Measurements from ENCODE around the gene AP1B1.

AP1B1 gene

GRCh38 chr22:29331213-29331612 lies 57.2 kb downstream of the AP1B1 start:
- Histone ChIP-seq H3K4me1 (ENCODE audit: insufficient read depth, low read length) (no peaks in the 10 kb centered on the region), H2AFZ (ENCODE audit: low read depth, low read length) (no peak overlapping the region), H3K4me3 (ENCODE audit: low read length) (no peak overlapping the region), H3K36me3 (ENCODE audit: insufficient read depth, low read length) (peaks cover 60% of the 10 kb centered on the region), H3K27me3 (ENCODE audit: insufficient read depth, low read length) (no peaks in the 10 kb centered on the region), H3K9me3 (ENCODE audit: low read length) (no peaks in the 10 kb centered on the region)

GRCh38 chr22:29330753-29331152 lies 57.6 kb downstream of the AP1B1 start:
- peaks cover 59% of the 10 kb centered on the region for H3K36me3 ChIP-seq (ENCODE audit: insufficient read depth, low read length)

DNA sequence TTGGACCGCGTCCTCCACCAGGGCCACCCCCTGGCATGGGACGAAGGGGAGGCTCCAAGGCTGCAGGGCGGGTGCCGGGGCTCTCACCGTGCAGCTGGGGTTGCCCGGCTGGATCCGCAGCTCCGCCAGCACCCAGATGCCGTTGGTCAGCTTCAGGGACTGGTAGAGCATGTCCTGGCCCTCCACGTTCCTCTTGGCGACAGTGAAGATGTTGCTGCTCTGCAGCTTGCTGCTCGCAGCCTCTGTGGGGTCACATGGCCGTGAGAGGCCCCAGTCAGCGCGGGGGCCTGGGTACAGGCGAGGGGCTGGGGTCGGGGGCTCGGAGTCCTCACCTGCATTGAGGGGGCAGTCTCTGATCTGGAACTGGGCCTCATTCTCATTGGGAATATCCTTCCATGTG lies 58.1 kb downstream of the AP1B1 start:
- no peaks in the 10 kb centered on the region for H3K4me1 ChIP-seq (ENCODE audit: insufficient read depth, low read length)
- H3K36me3 ChIP-seq (ENCODE audit: insufficient read depth, low read length), result peaks cover 54% of the 10 kb centered on the region
- H2AFZ ChIP-seq (ENCODE audit: low read depth, low read length), result no peak overlapping the region
- no peaks in the 10 kb centered on the region for H3K27me3 ChIP-seq (ENCODE audit: insufficient read depth, low read length)
- H3K4me3 ChIP-seq (ENCODE audit: low read length), result no peak overlapping the region
- H3K9me3 ChIP-seq (ENCODE audit: low read length), result no peaks in the 10 kb centered on the region

More at GRCh38 chr22:29330753-29331152, 57.6 kb downstream of the AP1B1 start:
- no peaks in the 10 kb centered on the region for H3K9me3 ChIP-seq (ENCODE audit: low read length)
- H2AFZ ChIP-seq (ENCODE audit: low read depth, low read length), result no peak overlapping the region
- H3K27me3 ChIP-seq (ENCODE audit: insufficient read depth, low read length), result no peaks in the 10 kb centered on the region
- no peaks in the 10 kb centered on the region for H3K4me1 ChIP-seq (ENCODE audit: insufficient read depth, low read length)
- H3K4me3 ChIP-seq (ENCODE audit: low read length), result no peak overlapping the region

DNA sequence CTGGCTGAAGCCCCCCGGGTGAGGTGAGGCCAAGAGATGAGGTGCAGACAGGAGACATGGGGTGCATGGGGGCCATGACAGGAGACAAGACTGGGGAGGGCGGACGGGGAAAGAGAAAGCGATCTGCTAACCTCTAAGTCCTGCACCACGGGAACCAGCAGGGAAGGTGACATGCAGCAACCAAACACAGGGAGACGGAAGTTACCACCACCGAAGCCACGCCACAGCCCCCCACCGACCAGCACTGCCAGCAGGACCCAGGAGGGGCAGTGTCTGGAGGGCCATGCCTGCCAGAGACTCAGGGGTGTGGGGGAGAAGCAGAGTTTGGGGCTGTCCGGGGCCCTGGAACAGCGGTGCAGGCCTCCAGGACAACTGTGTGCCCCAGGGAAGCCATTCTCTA lies 58.8 kb downstream of the AP1B1 start:
- Histone ChIP-seq H3K27me3 (ENCODE audit: insufficient read depth, low read length) (no peaks in the 10 kb centered on the region), H3K9me3 (ENCODE audit: low read length) (no peaks in the 10 kb centered on the region), H2AFZ (ENCODE audit: low read depth, low read length) (no peak overlapping the region), H3K36me3 (ENCODE audit: insufficient read depth, low read length) (peaks cover 50% of the 10 kb centered on the region), H3K4me1 (ENCODE audit: insufficient read depth, low read length) (no peaks in the 10 kb centered on the region), H3K4me3 (ENCODE audit: low read length) (no peak overlapping the region)

DNA sequence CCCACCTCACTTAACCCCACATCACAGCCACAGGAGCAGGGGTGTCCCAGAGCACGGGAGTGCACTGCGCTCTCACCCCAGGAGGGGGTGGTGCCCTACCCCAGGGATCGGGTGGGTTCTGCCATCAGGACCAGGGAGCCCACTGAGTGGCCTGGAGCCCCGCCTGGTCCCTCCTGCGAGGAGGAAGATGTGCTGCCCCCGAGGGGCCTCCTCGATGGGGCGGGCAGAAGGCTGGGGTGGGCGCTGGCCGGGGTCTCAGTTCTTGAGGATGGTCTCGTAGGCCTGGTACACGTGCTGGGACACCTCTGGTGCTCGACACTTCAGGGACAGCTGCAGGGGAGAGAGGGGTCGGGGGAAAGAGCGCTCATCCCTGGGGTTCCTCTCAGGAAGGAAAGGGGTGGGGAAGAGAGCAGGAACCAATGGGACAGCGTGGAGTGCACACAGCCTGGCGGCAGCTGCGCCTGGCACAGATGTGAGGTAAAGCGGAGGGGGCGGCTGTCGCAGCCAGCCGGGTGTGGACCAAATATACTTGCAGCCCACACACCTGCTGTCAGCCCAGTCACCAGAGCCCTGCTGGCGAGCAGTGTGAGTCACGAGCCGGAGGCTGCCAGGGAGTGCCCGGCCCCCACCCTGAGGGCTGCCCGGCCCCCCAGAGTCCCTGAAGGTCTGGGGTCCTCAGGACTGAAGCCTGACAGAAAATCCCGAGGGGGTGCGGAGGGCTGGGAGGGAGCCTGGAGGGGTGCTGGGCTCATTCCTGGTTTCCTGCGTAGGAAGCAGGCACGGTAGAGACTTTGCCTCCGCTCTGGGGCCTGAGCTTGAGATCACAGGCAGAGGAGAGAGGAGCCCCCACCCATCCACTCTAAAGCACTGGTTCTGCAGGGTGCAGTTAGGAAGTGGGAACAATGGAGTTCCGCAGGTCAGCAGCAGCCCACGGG lies 59.5 kb downstream of the AP1B1 start:
- no peak overlapping the region for H2AFZ ChIP-seq (ENCODE audit: low read depth, low read length)
- peaks cover 48% of the 10 kb centered on the region for H3K36me3 ChIP-seq (ENCODE audit: insufficient read depth, low read length)
- no peaks in the 10 kb centered on the region for H3K4me1 ChIP-seq (ENCODE audit: insufficient read depth, low read length)
- H3K27me3 ChIP-seq (ENCODE audit: insufficient read depth, low read length), result no peaks in the 10 kb centered on the region
- no peaks in the 10 kb centered on the region for H3K9me3 ChIP-seq (ENCODE audit: low read length)
- no peak overlapping the region for H3K4me3 ChIP-seq (ENCODE audit: low read length)

DNA sequence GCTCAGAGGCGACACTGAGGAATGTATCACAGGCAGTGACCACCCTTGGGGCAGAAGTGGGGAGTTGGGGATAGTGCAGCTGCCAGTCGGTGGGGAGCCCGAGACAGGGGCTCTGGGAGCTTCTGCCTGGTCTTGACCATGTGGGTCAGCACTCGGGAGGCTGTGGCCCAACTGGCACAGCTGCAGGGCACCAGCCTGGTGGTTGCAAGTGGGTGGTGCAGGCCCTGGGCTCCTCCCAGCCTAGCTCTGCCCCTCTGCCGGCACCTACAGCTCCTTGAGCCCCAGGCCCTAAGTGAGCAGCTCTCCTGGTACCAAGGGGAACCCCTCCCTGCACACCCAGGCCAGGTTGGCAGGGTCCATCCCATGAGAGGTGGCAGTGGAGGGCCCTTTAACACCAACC lies 60.3 kb downstream of the AP1B1 start:
- Histone ChIP-seq H3K9me3 (ENCODE audit: low read length) (no peaks in the 10 kb centered on the region), H2AFZ (ENCODE audit: low read depth, low read length) (no peak overlapping the region), H3K27me3 (ENCODE audit: insufficient read depth, low read length) (no peaks in the 10 kb centered on the region), H3K4me1 (ENCODE audit: insufficient read depth, low read length) (no peaks in the 10 kb centered on the region), H3K36me3 (ENCODE audit: insufficient read depth, low read length) (peaks cover 45% of the 10 kb centered on the region), H3K4me3 (ENCODE audit: low read length) (no peak overlapping the region)

- H3K27me3 ChIP-seq (ENCODE audit: insufficient read depth, low read length), result no peaks in the 10 kb centered on the region
- peaks cover 45% of the 10 kb centered on the region for H3K36me3 ChIP-seq (ENCODE audit: insufficient read depth, low read length)
Observed at GRCh38 chr22:29327089-29327764, 61.1 kb downstream of the AP1B1 start.

GRCh38 chr22:29326481-29326880 lies 61.9 kb downstream of the AP1B1 start:
- H3K36me3 ChIP-seq (ENCODE audit: insufficient read depth, low read length), result peaks cover 42% of the 10 kb centered on the region
- no peaks in the 10 kb centered on the region for H3K9me3 ChIP-seq (ENCODE audit: low read length)
- H3K4me1 ChIP-seq (ENCODE audit: insufficient read depth, low read length), result no peaks in the 10 kb centered on the region
- no peak overlapping the region for H3K4me3 ChIP-seq (ENCODE audit: low read length)
- H3K27me3 ChIP-seq (ENCODE audit: insufficient read depth, low read length), result no peaks in the 10 kb centered on the region
- no peak overlapping the region for H2AFZ ChIP-seq (ENCODE audit: low read depth, low read length)

More at GRCh38 chr22:29327089-29327764, 61.1 kb downstream of the AP1B1 start:
- no peak overlapping the region for H3K4me3 ChIP-seq (ENCODE audit: low read length)
- H3K4me1 ChIP-seq (ENCODE audit: insufficient read depth, low read length), result no peaks in the 10 kb centered on the region
- H3K9me3 ChIP-seq (ENCODE audit: low read length), result no peaks in the 10 kb centered on the region
- no peak overlapping the region for H2AFZ ChIP-seq (ENCODE audit: low read depth, low read length)

DNA sequence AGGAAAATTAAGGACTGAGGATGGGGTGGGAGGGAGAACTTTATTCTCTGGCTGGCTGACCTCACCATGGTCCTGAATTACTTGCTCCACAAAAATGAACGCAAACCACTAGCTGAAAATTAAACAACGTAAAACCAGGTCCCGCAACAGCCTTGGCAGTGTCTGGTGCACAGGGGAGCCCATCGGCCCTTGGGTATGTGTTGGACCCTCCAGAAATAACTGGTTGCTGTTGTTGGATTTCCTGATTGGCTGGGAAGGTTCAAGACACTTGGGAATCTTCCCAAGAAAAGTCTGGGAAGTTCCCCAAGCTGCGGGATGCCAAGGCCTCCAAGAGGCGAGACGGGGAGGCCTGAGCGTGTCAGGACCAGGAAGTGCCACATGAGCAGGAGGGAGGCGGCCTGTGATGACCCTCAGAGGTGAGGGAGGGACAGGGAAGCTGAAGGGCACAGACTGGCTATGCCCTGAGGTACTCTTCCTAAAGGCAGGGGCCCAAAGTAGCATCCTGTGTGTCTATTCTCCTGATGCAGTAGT lies 62.5 kb downstream of the AP1B1 start:
- H3K27me3 ChIP-seq (ENCODE audit: insufficient read depth, low read length), result no peaks in the 10 kb centered on the region
- H3K9me3 ChIP-seq (ENCODE audit: low read length), result no peaks in the 10 kb centered on the region
- peaks cover 36% of the 10 kb centered on the region for H3K36me3 ChIP-seq (ENCODE audit: insufficient read depth, low read length)
- H3K4me1 ChIP-seq (ENCODE audit: insufficient read depth, low read length), result no peaks in the 10 kb centered on the region
- H2AFZ ChIP-seq (ENCODE audit: low read depth, low read length), result no peak overlapping the region
- no peak overlapping the region for H3K4me3 ChIP-seq (ENCODE audit: low read length)

DNA sequence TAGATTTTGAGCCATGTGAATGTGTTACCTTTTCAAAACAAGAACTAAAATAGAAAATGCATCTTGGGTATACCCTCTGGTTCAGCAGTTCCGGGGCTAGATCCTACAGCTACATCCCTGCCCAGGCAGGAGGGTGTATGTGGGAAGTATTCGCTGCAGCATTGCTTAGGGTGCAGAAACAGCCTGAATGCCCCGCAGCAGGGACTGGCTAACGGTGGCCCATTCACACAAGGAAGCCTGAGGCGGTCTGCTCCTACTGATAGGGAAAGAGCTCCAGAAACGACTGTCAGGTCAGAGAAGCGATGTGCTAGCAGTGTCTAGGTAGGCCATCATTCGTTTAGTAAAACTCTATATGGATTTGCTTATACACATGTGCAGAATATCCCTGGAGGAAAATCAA lies 63.0 kb downstream of the AP1B1 start:
- H3K4me1 ChIP-seq (ENCODE audit: insufficient read depth, low read length), result no peaks in the 10 kb centered on the region
- H3K9me3 ChIP-seq (ENCODE audit: low read length), result no peaks in the 10 kb centered on the region
- H3K27me3 ChIP-seq (ENCODE audit: insufficient read depth, low read length), result no peaks in the 10 kb centered on the region
- H3K36me3 ChIP-seq (ENCODE audit: insufficient read depth, low read length), result peaks cover 32% of the 10 kb centered on the region
- H2AFZ ChIP-seq (ENCODE audit: low read depth, low read length), result no peak overlapping the region
- no peak overlapping the region for H3K4me3 ChIP-seq (ENCODE audit: low read length)

DNA sequence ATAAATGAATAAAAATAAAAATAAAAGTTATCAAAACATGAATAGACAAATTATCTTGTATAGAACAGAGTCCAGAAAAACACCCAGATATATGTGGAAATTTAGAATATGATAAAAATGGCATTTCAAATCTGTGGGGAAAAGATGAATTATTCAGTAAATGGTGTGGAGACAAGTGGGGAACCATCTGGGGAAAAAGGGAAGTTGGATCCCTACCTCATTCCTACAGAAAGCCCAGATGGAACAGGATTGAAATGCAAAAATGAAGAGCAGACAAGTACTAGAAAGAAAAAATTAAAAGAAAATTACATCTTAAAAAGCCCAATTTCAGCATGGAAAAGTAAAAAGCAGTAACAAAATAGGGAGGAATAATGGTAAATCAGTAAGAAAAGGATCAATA lies 64.7 kb downstream of the AP1B1 start:
- no peaks in the 10 kb centered on the region for H3K27me3 ChIP-seq (ENCODE audit: insufficient read depth, low read length)
- no peak overlapping the region for H3K4me3 ChIP-seq (ENCODE audit: low read length)
- H3K36me3 ChIP-seq (ENCODE audit: insufficient read depth, low read length), result peaks cover 18% of the 10 kb centered on the region
- H2AFZ ChIP-seq (ENCODE audit: low read depth, low read length), result no peak overlapping the region
- no peaks in the 10 kb centered on the region for H3K9me3 ChIP-seq (ENCODE audit: low read length)
- H3K4me1 ChIP-seq (ENCODE audit: insufficient read depth, low read length), result no peaks in the 10 kb centered on the region

GRCh38 chr22:29320546-29320945 lies 67.8 kb downstream of the AP1B1 start:
- Histone ChIP-seq H3K27me3 (ENCODE audit: insufficient read depth, low read length) (peaks cover 15% of the 10 kb centered on the region), H3K4me1 (ENCODE audit: insufficient read depth, low read length) (no peaks in the 10 kb centered on the region), H2AFZ (ENCODE audit: low read depth, low read length) (no peak overlapping the region), H3K9me3 (ENCODE audit: low read length) (no peaks in the 10 kb centered on the region), H3K36me3 (ENCODE audit: insufficient read depth, low read length) (no peaks in the 10 kb centered on the region), H3K4me3 (ENCODE audit: low read length) (no peak overlapping the region)

GRCh38 chr22:29319072-29319471 lies 69.3 kb downstream of the AP1B1 start:
- peaks cover 29% of the 10 kb centered on the region for H3K27me3 ChIP-seq (ENCODE audit: insufficient read depth, low read length)

More at GRCh38 chr22:29319072-29319471, 69.3 kb downstream of the AP1B1 start:
- Histone ChIP-seq H3K4me1 (ENCODE audit: insufficient read depth, low read length) (no peaks in the 10 kb centered on the region), H3K9me3 (ENCODE audit: low read length) (no peaks in the 10 kb centered on the region), H2AFZ (ENCODE audit: low read depth, low read length) (no peak overlapping the region), H3K36me3 (ENCODE audit: insufficient read depth, low read length) (no peaks in the 10 kb centered on the region), H3K4me3 (ENCODE audit: low read length) (no peak overlapping the region)

All from neuron (in vitro differentiated cells).